HL-60 (cell line): ENCODE measurements around the gene DPP10.

Experiments
- DNase-seq, 2 experiments: peaks; one replicate each; pipeline ENCODE4 v3.0.0-alpha.2; 2010 to 2020; ENCODE audit warnings: low read depth in 1 of 2, low spot score in 1 of 2
- H3K27ac ChIP-seq: fragments of 250-450 bp; sonication (Bioruptor Pico); replicated peaks from 2 replicates; pipeline ENCODE4 v1.5.1; 2020; ENCODE audit warnings: mild to moderate bottlenecking, moderate library complexity
- H3K27me3 ChIP-seq: fragments of 250-450 bp; sonication (Bioruptor Pico); 2 replicates; pipeline ENCODE4 v1.5.1; 2021; ENCODE audit warnings: mild to moderate bottlenecking, moderate library complexity; ENCODE audit not compliant: insufficient read depth, poor library complexity, severe bottlenecking
- H3K4me3 ChIP-seq: replicated peaks from 2 replicates; pipeline ENCODE4 v1.5.1; 2011; ENCODE audit warnings: mild to moderate bottlenecking, control low read depth, low read length; ENCODE audit not compliant: insufficient read depth
- GABPA ChIP-seq: IDR thresholded peaks from 2 replicates; pipeline ENCODE4 v1.6.1; 2012; ENCODE audit warnings: low read depth
- POLR2AphosphoS5 ChIP-seq: IDR thresholded peaks from 2 replicates; pipeline ENCODE4 v1.6.1; 2012; ENCODE audit warnings: low read depth
- REST ChIP-seq: IDR thresholded peaks from 2 replicates; pipeline ENCODE4 v1.6.1; 2012; ENCODE audit warnings: low read depth; ENCODE audit not compliant: insufficient replicate concordance
- SPI1 ChIP-seq: IDR thresholded peaks from 2 replicates; pipeline ENCODE4 v1.6.1; 2012; ENCODE audit warnings: low read depth, mild to moderate bottlenecking, borderline replicate concordance
- TF ChIP-seq, protein P1 (sequence below): IDR thresholded peaks from one replicate; pipeline ENCODE4 v1.5.1; 2011; ENCODE audit warnings: low read length, control low read depth, inconsistent platforms; ENCODE audit not compliant: insufficient read depth

The DPP10 gene

DNA sequence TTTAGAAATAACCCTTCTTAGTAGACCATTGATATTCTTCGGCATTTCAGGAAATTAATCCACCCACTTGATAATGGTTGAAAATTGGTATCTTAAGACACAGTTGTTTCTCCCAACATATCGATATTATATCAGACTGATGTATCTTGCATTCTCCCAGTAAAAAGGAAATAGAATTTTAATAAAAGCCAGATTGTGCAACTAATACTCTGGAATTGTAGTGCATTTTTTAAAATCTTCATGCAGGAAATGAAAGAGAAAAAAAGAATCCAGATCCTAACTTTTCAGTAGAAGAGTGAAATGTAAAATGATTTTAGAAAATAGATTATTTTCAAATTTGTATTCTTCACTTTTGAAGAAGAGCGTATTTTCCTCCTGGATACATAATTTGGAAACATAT lies 1168.4 kb downstream of the DPP10 start:
- no peak for DNase-seq
- Histone ChIP-seq H3K27me3 (no peaks in the 10 kb centered on the region), H3K27ac (no peak overlapping the region), H3K4me3 (no peak overlapping the region)
- TF ChIP-seq, protein P1, sequence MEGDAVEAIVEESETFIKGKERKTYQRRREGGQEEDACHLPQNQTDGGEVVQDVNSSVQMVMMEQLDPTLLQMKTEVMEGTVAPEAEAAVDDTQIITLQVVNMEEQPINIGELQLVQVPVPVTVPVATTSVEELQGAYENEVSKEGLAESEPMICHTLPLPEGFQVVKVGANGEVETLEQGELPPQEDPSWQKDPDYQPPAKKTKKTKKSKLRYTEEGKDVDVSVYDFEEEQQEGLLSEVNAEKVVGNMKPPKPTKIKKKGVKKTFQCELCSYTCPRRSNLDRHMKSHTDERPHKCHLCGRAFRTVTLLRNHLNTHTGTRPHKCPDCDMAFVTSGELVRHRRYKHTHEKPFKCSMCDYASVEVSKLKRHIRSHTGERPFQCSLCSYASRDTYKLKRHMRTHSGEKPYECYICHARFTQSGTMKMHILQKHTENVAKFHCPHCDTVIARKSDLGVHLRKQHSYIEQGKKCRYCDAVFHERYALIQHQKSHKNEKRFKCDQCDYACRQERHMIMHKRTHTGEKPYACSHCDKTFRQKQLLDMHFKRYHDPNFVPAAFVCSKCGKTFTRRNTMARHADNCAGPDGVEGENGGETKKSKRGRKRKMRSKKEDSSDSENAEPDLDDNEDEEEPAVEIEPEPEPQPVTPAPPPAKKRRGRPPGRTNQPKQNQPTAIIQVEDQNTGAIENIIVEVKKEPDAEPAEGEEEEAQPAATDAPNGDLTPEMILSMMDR = no peak
- TF ChIP-seq REST (no peak), POLR2AphosphoS5 (no peak), SPI1 (no peak), GABPA (no peak)

GRCh38 chr2:115624332-115624731 lies 1181.9 kb downstream of the DPP10 start:
- Histone ChIP-seq H3K27ac (no peak overlapping the region), H3K27me3 (no peaks in the 10 kb centered on the region), H3K4me3 (no peak overlapping the region)
- TF ChIP-seq, protein P1 = no peak
- TF ChIP-seq POLR2AphosphoS5 = no peak
- no peak for TF ChIP-seq GABPA
- no peak for TF ChIP-seq REST
- no peak for TF ChIP-seq SPI1
- DNase-seq = no peak

GRCh38 chr2:115634578-115634977 lies 1192.1 kb downstream of the DPP10 start:
- Histone ChIP-seq H3K27me3 (no peaks in the 10 kb centered on the region), H3K4me3 (no peak overlapping the region), H3K27ac (no peak overlapping the region)
- TF ChIP-seq POLR2AphosphoS5 (no peak), GABPA (no peak)
- DNase-seq = no peak

GRCh38 chr2:115635430-115635829 lies 1193.0 kb downstream of the DPP10 start:
- DNase-seq = no peak
- H3K27me3 ChIP-seq = no peaks in the 10 kb centered on the region
- H3K4me3 ChIP-seq = no peak overlapping the region
- no peak overlapping the region for H3K27ac ChIP-seq
- TF ChIP-seq REST = no peak
- no peak for TF ChIP-seq SPI1
- no peak for TF ChIP-seq POLR2AphosphoS5
- TF ChIP-seq, protein P1 = no peak
- no peak for TF ChIP-seq GABPA
